GM12891 (cell line): ENCODE data around the gene DHRSX.
"Not testable (repeated sequence)": the region's sequence is repeated elsewhere in the genome, so short reads cannot be mapped to it uniquely, and the experiment has no call there.

Source experiments
- DNase-seq: peaks from one replicate; pipeline ENCODE4 v3.0.0; 2011; ENCODE audit warnings: low spot score; ENCODE audit not compliant: insufficient read length
- FAIRE-seq: peaks from 2 replicates; lab custom pipeline; 2011; peaks lifted over from hg19 to GRCh38; lab: Jason Lieb, UNC
- PAX5 ChIP-seq: IDR thresholded peaks from 2 replicates; pipeline ENCODE4 v1.6.1; 2011; ENCODE audit warnings: low read length, moderate library complexity, mild to moderate bottlenecking; ENCODE audit not compliant: insufficient read depth, severe bottlenecking
- POLR2A ChIP-seq: IDR thresholded peaks from 2 replicates; pipeline ENCODE4 v1.6.1; 2011; ENCODE audit warnings: low read depth, low read length, control low read depth
- POLR2AphosphoS5 ChIP-seq: IDR thresholded peaks from 2 replicates; pipeline ENCODE4 v1.6.1; 2011; ENCODE audit warnings: low read depth, low read length, control low read depth
- POU2F2 ChIP-seq: IDR thresholded peaks from 2 replicates; pipeline ENCODE4 v1.6.1; 2011; ENCODE audit warnings: low read depth, mild to moderate bottlenecking, control low read depth, low read length, moderate library complexity
- SPI1 ChIP-seq: IDR thresholded peaks from 2 replicates; pipeline ENCODE4 v1.6.1; 2011; ENCODE audit warnings: low read depth, low read length, control low read depth
- TAF1 ChIP-seq: IDR thresholded peaks from 2 replicates; pipeline ENCODE4 v1.6.1; 2011; ENCODE audit warnings: low read depth, low read length, control low read depth

The DHRSX gene

GRCh38 chrX:2320580-2321327, 180.0 kb downstream of the DHRSX start:
- TF ChIP-seq TAF1, result no peak
- TF ChIP-seq POLR2A, result no peak
- FAIRE-seq (no peak), DNase-seq (no peak)

- TF ChIP-seq TAF1 (no peak), POLR2AphosphoS5 (no peak), POLR2A (no peak), PAX5 (no peak), POU2F2 (no peak), SPI1 (no peak)
- DNase-seq (no peak), FAIRE-seq (no peak)
These were observed 180.7 kb downstream of the DHRSX start for GRCh38 chrX:2320089-2320488.

- FAIRE-seq, result no peak
- no peak for DNase-seq
- TF ChIP-seq POLR2A, result no peak
- no peak for TF ChIP-seq POLR2AphosphoS5
- TF ChIP-seq POU2F2, result no peak
- no peak for TF ChIP-seq PAX5
- TF ChIP-seq TAF1, result no peak
- TF ChIP-seq SPI1, result no peak
These were observed 182.4 kb downstream of the DHRSX start for GRCh38 chrX:2318371-2318770.

GRCh38 chrX:2317527-2318055, 183.2 kb downstream of the DHRSX start:
- FAIRE-seq, result no peak
- no peak for DNase-seq
- TF ChIP-seq POLR2AphosphoS5 (no peak), POU2F2 (no peak), SPI1 (no peak), POLR2A (no peak), PAX5 (no peak), TAF1 (no peak)

GRCh38 chrX:2316534-2316933, 184.2 kb downstream of the DHRSX start:
- DNase-seq (no peak), FAIRE-seq (no peak)
- TF ChIP-seq POLR2AphosphoS5, result no peak
- TF ChIP-seq POU2F2, result no peak
- TF ChIP-seq SPI1, result no peak
- TF ChIP-seq TAF1, result no peak

GRCh38 chrX:2315434-2315833, 185.3 kb downstream of the DHRSX start:
- FAIRE-seq (no peak), DNase-seq (no peak)
- no peak for TF ChIP-seq TAF1

- TF ChIP-seq POLR2A, result no peak
- no peak for TF ChIP-seq POLR2AphosphoS5
- TF ChIP-seq PAX5, result no peak
- TF ChIP-seq TAF1, result no peak
- TF ChIP-seq SPI1, result no peak
- TF ChIP-seq POU2F2, result no peak
- DNase-seq, result no peak
- no peak for FAIRE-seq
These were observed 185.9 kb downstream of the DHRSX start for GRCh38 chrX:2314831-2315365.

- no peak for DNase-seq
- no peak for FAIRE-seq
- TF ChIP-seq TAF1 (no peak), SPI1 (no peak), POU2F2 (no peak), POLR2A (no peak)
These were observed 186.7 kb downstream of the DHRSX start for GRCh38 chrX:2313864-2314640.

- not testable (repeated sequence) for FAIRE-seq, DNase-seq
These were observed 188.7 kb downstream of the DHRSX start for GRCh38 chrX:2312061-2312591.

- no peak for DNase-seq
- no peak for FAIRE-seq
- TF ChIP-seq PAX5 (no peak), POU2F2 (no peak), POLR2A (no peak), POLR2AphosphoS5 (no peak), SPI1 (no peak), TAF1 (no peak)
These were observed 189.3 kb downstream of the DHRSX start for GRCh38 chrX:2311501-2311900.

GRCh38 chrX:2301901-2302300, 198.9 kb downstream of the DHRSX start:
- DNase-seq, result no peak
- TF ChIP-seq TAF1 (no peak), POU2F2 (no peak), PAX5 (no peak), POLR2A (no peak), POLR2AphosphoS5 (no peak), SPI1 (no peak)
- FAIRE-seq, result no peak
